Measurements from ENCODE around the gene RAB40A. TPM values are rescaled to one million over a fixed set of nuclear protein-coding genes. Genes with fewer than 3 reads are reported as not detected.
A peak's percentile ranks its signal among the peaks of the same experiment; 100 is the strongest.
"Not testable (repeated sequence)": the region's sequence is repeated elsewhere in the genome, so short reads cannot be mapped to it uniquely, and the experiment has no call there.

The RAB40A gene
- total RNA-seq, 1 experiment from 2014 or later = 0.11 TPM

DNA sequence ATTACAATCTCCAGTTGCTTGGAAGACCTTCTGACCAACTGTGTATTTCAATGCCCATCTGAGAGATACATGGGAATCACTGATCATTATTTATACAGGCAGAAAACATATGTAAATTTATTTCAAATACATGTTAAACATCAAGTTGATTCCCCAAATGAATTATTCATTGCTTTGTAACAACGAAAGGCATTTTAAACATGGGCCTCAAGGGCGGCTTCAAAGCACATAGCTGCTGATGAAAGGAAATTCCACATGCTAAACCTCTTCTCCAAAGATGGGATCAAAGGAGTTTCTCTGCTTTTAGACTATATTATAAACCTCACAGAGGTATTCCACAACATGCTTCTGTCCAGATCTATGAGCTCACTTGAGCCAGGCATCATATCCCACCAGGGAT is 4.3 kb upstream of the RAB40A start:
- no peak for DNase-seq (ENCODE audit: low read depth)

DNA sequence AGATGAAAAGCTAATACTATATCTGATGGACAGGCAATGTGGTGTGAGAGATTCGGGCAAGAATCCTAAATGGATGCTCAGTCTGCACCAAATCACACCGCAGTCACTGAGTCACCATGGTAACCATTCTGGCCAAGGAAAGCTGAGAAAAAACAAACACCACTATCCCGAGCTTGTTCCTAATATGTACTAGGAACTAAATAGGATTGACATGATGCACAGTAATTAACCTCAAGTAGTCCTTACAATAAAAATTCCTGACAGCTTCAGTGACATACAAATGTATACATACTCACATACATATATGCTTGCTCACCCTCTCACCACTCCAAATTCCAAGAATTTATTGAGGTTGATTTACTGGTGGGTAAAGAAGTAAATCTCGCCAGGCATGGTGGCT is 1.1 kb upstream of the RAB40A start:
- DNase-seq (ENCODE audit: low read depth) = peak; percentile 44

DNA sequence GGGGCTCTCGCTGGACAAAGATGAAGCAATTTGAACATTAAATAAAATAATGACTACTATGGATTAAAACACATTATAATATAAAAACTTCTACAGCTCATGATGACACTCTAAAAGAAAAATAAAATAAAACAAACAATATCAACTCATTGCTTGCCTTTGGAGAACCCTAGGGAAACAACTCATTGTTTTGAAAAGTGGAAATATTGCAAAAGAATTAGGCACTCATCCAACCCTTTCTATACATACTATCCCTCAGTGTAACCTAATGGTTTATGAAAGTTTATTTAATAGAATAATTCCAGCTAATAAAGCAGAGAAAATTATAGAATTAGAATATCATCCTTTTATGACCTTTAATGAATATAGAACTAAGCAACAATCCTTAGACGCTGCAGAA is 718 bp downstream of the RAB40A start:
- DNase-seq (ENCODE audit: low read depth) = no peak

DNA sequence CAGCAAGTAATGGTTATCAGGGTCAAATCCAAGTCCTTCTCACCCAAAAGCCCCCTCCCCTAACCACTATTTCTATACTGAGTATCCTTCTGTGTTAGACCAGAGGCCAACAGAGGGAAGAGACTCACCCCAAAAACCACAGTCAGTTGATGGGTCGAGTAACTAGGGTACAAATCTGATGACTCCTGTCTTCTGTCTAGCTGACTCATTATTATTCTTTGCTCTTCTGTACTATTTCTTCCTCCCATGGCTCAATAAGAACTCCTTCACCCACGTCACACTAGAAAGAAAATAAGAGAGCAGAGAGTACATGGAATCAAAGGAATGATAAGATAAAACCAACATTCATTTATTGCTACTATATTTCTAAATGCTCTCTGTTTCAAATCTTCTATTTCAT is 2.0 kb downstream of the RAB40A start:
- DNase-seq (ENCODE audit: low read depth) = peak; percentile 11

DNA sequence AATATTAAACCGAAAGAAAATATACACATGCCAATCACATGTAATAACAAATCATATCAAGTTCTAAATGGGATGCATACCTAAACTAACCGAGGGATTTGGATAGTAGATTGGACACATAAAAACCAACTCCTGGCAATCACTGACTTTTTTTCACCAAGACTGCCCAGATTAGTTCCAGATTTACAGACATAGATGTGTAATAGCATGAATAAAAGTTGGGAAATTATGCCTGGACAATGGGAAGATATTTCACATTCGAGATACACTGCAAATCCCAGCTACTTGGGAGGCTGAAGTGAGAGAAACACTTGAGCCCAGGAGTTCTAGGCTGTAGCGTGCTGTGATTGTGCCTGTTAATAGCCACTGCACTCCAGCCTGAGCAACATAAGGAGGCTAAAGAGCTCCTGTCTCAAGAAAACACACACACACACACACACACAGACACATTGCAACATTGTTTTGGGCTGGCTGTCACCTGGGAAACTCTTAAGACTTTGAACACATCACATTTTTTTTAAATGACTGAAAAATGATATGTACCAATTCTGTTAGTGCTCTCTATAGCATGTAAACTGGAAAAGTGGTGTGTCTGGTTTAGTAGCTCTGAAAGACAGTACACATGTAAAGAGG is 5.7 kb downstream of the RAB40A start:
- DNase-seq (ENCODE audit: low read depth) = no peak

DNA sequence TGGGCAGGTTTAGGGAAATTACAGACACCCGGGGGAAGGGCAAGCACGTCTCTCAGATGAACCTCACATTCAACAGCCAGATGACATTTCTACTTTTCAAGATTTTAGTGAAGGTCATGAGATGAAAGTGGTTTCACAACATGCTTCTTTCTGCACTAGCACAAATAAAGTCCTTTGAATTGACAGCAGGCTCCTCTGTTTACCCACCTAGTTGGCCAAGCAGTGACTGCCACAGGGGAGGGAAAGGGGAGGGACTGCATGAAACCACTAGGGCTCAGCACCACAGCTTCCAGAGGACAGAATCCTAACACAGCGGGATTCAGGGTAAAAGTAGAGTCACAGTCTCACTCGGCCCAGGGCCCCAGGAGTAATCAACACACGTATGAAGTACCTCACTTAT is 6.2 kb downstream of the RAB40A start:
- no peak for DNase-seq (ENCODE audit: low read depth)

DNA sequence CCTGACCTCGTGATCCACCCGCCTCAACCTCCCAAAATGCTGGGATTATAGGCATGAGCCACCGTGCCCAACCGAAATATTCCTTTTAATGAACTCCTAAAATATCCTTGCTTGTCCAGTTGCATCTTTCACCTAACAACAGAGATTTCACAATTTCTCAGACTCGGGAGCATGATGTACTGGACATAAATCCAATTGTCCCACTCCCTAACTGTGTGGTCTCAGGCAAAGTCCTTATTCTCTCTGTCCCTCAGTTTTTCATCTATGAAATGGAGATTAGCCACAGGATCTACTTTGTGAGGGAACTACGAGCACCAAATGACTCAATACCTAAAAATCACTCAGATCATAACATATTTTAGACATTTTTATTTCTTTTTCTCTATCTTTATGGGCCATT is 9.3 kb downstream of the RAB40A start:
- DNase-seq (ENCODE audit: low read depth) = no peak

DNA sequence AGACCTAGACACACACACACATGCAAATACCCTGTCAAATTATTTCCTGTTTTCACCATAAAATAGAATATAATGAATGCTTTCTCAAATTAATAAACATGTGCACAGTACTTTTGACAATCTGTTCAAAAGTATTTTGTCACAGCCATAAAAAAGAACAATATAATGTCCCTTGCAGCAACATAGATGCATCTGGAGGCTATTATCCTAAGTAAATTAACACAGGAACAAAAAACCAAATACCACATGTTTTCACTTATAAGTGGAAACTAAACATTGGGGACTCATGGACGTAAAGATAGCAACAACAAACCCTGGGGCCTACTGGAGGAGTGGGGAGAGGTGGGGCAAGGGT is 15.5 kb downstream of the RAB40A start:
- no peak for DNase-seq (ENCODE audit: low read depth)

DNA sequence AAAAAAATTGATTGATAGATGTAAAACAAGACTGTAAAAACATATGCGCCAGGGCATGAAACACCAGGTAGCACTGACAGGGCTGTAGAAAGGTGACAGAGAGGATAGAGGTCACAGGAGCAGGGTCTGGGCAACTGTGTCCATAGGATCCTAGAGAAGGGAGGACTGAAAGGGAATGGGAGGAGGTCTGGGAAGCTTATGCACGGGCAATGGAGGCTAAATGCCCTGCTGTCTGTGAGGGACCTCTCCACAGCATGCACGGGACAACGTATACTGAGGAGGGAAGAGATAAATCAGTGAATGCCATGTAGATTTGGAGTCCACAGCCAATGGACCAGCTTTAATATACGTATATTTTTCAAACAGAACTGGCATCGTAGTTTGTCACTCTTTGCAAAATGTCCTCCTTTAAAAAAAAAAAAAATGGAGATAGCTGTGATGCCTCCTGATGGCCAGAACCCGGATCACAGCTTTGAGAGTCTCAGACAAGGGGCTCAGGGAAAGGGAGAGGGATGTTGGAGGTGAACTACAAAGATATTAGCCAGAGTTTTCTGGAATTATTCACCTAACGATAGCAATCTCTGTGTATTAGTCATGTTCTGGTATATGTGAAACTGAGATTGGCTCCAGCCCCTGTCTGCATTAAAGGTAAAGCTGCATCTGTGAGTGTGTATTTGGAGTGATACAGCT is 16.0 kb downstream of the RAB40A start:
- peak; percentile 10 for DNase-seq (ENCODE audit: low read depth)

DNA sequence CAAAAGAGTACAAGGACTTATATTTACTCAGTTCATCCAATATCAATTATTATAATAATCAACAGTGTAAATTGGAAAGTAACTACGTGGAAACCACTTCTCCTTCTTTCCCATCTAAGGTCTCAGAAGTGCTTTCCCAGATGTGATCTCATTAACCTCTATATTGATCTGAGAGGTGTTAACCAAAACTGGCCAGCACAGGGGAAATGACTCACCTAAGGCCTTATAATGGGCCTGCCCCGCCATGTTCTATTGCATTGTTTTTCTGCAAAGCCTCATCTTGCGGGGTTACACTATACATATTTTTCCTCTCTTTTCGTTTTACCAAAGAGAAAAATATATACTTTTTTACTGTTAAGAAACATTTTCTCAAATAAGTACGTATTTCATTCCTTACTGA is 20.5 kb downstream of the RAB40A start:
- DNase-seq (ENCODE audit: low read depth) = no peak

DNA sequence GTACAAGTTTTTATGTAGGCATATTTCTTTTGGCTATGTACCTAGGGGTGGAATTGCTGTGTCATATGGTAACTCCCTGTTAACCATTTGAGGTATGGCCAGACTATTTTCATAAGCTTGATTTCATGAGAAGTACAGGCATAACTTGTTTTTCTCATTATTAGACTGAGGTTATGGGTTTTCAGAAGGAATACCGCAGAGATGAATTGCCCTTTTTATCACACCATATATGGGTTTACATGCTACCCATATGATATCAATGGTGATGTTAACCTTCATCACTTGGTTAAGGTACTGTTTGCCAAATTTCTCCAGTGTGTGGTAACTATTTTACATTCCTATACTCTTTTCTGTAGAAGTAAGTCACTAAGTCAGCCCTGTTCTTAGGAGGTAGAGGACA is 23.5 kb downstream of the RAB40A start:
- DNase-seq (ENCODE audit: low read depth) = no peak

DNA sequence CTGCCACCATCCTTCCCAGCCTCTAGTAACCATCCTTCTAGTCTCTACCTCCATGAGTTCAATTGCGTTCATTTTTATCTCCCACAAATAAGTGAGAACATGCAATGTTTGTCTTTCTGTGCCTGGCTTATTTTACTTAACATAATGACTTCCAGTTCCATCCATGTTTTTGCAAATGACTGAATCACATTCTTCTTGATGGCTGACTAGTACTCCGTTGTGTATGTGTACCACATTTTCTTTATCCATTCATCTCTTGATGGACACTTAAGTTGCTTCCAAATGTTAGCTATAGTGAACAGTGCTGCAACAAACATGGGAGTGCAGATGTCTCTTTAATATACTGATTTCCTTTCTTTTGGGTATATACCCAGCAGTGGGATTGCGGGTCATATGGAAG is 25.7 kb downstream of the RAB40A start:
- DNase-seq (ENCODE audit: low read depth) = not testable (repeated sequence)

DNA sequence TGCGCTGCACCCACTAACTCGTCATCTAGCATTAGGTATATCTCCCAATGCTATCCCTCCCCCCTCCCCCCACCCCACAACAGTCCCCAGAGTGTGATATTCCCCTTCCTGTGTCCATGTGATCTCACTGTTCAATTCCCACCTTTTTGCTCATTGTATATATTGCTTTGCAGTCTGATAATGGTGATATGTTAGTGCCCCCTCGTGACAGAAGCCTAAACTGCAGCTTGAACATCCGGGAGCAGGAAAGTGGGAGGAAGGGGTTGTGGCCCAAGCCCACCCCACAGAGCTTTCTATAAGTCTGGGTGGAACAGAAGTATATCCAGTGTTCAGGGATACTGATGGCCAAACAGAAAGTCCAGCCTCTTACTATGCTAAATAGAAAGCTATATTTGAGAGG is 29.6 kb downstream of the RAB40A start:
- DNase-seq (ENCODE audit: low read depth) = peak; percentile 13

DNA sequence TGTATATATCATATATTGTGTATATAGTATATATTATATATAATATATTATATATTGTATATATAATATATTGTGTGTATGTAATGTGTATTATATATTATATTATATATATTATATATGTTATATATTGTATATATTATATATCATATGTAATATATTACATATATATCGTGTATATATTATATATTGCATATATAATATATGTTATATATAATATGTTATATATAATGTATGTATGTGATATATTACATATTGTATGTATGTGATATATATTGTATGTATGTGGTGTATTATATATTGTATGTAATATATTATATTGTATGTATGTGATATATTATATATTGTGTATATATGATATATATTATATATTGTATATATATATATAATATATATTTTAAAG is 30.5 kb downstream of the RAB40A start:
- DNase-seq (ENCODE audit: low read depth) = no peak

DNA sequence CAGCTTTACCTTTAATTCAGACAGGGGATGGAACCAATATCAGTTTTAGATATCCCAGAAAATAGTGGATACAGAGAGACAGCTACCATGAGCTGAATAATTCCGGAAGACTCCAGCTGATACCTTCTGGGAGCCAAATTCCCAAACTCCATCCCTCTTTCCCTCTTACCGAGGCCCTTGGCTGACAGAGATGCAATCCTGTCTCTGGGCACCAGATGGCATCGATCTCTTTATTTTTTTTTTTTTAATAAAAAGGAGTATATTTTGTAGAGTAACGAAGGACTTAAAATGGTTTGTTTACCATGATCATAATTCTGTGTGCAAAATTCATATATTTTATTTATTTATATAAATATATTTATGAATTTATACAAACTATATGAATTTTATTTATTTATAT is 31.0 kb downstream of the RAB40A start:
- no peak for DNase-seq (ENCODE audit: low read depth)

DNA sequence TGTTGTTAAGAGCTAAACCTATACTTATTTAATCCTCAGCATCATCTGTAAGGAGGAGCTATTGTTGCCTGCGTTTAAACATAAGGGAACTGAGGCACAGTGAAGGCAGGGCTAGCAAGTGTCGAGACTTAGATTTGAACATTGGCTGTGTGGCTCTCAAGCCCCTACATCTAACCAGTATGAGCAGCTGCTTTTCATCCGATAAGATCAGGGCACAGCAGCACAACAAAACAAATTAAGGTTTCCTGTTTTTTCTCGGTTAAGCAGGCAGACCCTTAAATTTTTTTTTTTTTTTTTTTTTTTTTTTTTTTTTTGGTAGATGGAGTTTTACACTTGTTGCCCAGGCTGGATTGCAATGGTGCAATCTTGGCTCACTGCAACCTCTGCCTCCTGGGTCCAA is 35.6 kb downstream of the RAB40A start:
- DNase-seq (ENCODE audit: low read depth) = no peak

DNA sequence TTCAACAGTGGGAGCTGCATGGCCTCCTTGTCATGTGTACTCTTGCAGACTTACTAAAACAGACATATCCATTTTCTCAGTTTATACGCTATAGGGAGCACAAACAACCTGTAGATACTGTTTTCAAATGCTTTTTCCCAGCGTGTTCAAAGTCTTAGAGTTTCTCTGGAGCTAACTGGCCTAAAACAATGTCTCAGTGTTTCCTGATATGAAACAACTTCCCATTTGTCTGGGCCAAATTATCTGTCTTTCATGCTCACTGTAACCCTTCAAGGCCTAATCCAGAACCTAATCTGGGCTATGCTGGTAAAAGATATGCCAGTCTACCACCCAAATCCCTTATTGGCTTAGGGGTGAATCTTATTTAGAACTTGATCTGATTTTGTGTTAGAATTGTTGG is 38.8 kb downstream of the RAB40A start:
- no peak for DNase-seq (ENCODE audit: low read depth)

DNA sequence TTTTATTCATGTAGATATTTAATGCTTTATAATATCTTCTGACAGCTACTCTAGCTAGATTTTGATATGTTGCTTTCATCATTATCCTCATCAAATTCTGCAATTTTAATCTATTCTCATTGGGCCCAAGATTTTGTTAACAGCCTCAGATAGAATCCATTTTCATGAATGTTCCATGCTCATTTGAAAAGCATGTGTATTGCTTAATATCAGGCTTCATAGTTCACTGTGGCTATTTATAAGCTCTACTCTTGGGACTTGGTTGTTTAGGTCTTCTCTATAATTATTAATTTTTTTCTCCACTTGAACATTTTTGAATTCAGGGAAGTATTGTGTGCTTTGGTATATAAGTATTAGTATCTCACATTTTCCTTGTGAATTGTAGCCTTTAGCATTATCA is 41.8 kb downstream of the RAB40A start:
- DNase-seq (ENCODE audit: low read depth) = no peak

DNA sequence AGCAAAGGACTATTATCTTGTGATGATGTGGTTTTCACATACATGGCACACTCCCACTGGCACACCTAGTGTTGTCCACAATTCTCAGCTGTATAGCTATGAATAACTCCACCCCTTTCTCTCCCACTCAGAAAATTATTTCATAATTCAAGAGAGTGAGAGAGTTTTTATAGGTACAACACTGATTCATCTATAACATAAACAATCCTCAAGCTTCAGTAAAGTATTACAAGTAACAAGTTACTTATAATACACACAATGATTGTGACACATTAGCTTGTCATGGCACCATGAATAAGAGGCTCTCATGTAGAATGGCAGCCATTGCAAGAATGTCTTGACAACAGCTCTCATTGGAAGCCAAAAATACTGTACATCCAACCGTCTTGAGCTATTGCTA is 43.9 kb downstream of the RAB40A start:
- no peak for DNase-seq (ENCODE audit: low read depth)

DNA sequence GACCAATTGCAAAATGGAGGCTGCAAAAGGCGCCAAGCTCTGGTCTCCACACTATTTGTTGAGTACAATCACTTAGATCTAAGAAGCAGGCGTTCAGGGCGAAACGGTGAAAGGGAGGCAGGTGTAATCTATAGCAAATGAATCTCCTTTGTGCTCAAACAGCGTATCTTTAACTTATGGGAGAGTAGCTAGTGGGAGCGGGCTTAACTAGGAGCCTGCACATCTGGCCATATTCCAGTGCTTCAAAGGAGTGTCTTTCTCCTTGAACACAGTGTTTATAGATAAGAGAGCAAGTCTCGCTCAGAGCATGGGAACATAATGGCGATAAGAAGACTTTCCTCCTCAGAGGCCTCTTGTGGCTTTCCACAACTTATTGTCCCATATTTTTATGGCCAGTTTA is 49.3 kb downstream of the RAB40A start:
- not testable (repeated sequence) for DNase-seq (ENCODE audit: low read depth)

DNA sequence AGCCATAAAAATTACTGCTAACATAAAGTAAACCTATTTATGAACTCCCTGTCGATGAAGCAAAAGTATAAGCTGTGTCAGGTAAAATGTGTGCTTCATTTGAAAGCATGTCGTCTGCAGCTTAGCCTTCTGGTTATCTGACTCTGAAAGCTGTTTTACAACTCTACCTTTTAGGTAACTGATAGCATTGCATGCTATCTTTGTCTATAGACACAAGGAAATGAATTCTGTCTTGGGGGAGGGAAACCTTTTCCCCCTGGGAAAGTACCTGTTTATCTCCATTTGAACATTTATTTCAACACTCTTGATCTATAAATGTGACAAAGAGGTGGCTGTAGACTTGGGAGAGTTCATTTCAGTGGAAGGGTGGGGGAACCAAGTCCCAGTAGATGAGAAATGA is 51.4 kb downstream of the RAB40A start:
- no peak for DNase-seq (ENCODE audit: low read depth)

DNA sequence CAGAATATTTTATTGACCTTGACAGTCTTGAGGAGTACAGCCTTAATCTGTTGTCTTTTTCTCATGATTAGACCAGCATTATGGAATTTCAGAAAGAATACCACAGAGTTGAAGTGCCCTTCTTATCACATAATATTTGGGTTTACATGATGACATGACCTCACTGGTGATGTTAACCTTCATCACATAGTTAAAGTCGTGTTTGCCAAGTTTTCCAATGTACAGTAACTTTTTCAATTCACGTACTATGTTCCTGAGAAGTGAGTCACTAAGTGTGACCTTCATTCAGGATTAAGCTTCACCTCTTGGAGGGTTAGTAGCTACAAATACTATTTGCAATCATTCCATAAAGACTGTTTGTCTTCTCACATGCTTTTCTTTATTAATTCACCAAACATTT is 52.1 kb downstream of the RAB40A start:
- no peak for DNase-seq (ENCODE audit: low read depth)

DNA sequence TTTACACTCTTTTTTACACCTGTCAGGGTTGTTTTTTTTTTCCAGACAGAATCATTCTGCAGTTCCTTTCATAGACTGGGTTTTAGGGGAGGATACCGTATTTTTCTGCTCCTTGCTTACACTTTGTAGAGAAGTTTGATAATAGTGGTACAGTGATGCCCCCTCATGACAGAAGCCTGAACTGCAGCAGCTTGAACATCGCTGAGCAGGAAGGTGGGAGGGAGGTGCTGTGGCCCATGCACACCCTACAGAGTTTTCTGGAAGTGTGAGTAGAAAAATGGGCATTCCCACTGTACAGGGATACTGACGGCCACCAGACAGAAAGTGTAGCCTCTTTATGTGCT is 54.5 kb downstream of the RAB40A start:
- DNase-seq (ENCODE audit: low read depth) = peak; percentile 62

DNA sequence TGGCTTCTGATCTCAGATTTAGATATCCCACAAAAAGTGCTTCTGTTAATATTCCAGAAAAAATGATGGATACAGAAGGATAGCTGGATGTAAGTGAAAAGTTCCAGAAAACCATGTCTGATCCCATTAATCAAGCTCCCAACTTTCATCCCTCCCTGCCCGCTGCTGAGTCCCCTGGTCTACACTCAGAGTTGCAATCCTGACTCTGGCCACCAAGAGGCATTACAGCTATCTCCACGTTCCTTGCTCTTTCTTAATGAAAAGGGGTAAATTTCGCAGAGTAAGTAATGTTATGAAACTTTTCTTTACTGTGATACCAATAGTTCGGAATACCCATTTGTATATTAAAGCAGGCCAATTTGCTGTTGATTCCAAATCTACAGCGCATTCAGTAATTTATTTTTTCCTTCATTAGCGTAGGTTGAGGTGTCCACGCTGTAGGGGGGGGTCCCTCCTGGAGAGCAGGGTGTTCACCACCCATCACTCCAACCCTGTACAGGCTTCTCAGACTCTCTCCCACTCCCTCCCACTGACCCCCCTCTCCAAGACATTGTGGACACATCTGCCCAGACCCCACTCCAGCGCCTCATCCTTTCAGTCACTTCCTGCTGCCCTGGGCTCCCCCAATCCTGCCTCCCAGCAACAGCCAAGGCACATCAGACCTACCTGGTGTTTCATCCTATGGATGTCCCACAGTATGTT is 55.1 kb downstream of the RAB40A start:
- peak; percentile 41 for DNase-seq (ENCODE audit: low read depth)
